Thoracic aorta (tissue), 2 donors: ENCODE data around the gene NEK9. TPM values are rescaled to one million over a fixed set of nuclear protein-coding genes. Genes with fewer than 3 reads are reported as not detected.

Experiments used
- ATAC-seq: fragments of 150-250 bp; one replicate; pipeline ENCODE4 v1.8.0; 2017; ENCODE audit warnings: low read depth; ENCODE audit not compliant: insufficient number of reproducible peaks, low FRiP score
- DNase-seq: peaks from one replicate; pipeline ENCODE4 v3.0.0-alpha.2; 2020; ENCODE audit warnings: low spot score
- H3K27ac ChIP-seq, 2 donors: fragments of 200-600 bp; sonication (generic); 1 replicate in 1 of 2; 2 replicates in 1 of 2; pipeline ENCODE4 v1.5.1; 2016; ENCODE audit warnings: mild to moderate bottlenecking in 2 of 2, moderate library complexity in 2 of 2
- H3K27me3 ChIP-seq: fragments of 200-600 bp; sonication (generic); replicated peaks from 2 replicates; pipeline ENCODE4 v1.6.0; 2016; ENCODE audit warnings: mild to moderate bottlenecking; ENCODE audit not compliant: insufficient read depth
- H3K36me3 ChIP-seq: fragments of 200-600 bp; sonication (generic); one replicate; pipeline ENCODE4 v1.5.1; 2016
- H3K4me1 ChIP-seq, 2 donors: fragments of 200-600 bp; sonication (generic); 1 replicate in 1 of 2; 2 replicates in 1 of 2; pipeline versions ENCODE4 v1.5.1 to v1.6.0; 2016; ENCODE audit warnings: low read depth in 2 of 2, mild to moderate bottlenecking in 1 of 2; ENCODE audit not compliant: control insufficient read depth in 1 of 2
- H3K4me3 ChIP-seq: fragments of 200-600 bp; sonication (generic); 2 replicates; pipeline ENCODE4 v1.5.1; 2016; ENCODE audit warnings: mild to moderate bottlenecking
- H3K9me3 ChIP-seq: fragments of 200-600 bp; sonication (generic); 2 replicates; pipeline ENCODE4 v1.5.1; 2016
- total RNA-seq, 2 donors: library from RNA; depleted of rRNA; stranded (reverse); fragments of >200 nt; gene quantifications; one replicate each; pipeline versions ENCODE4 v1.1.0 to v1.2.3, GENCODE V29; 2016
- TF ChIP-seq, protein P1 (sequence below): fragments of 200-600 bp; sonication (generic); IDR thresholded peaks from one replicate; pipeline ENCODE4 v1.5.1; 2019; ENCODE audit warnings: antibody characterized with exemption

The NEK9 gene
- total RNA-seq, 2 donors from 2014 or later = 51.3 to 65.3 TPM

DNA sequence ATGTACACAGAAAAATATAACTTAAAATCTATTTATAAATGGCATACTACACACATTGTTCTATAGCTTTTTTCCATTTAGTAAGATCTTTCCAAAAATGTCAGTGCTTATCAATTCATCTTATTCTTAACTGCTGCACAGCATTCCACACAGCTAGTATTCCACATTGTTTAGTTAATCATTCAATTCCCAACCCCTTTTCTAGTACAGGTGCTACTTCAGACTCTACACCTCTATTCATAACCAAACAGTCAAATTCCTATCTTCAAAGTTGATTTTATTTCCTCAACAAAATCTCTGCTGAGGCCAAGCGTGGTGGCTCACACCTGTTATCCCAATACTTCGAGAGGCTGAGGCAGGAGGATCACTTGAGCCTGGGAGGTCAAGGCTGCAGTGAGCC lies 12.3 kb upstream of the NEK9 start:
- no peak for ATAC-seq
- Histone ChIP-seq H3K36me3 (peaks cover 12% of the 10 kb centered on the region), H3K4me1 (peaks cover 10 to 42% of the 10 kb centered on the region in 2 donors), H3K27ac (no peak overlapping the region), H3K9me3 (no peaks in the 10 kb centered on the region), H3K27me3 (no peaks in the 10 kb centered on the region), H3K4me3 (no peak overlapping the region)
- TF ChIP-seq, protein P1, sequence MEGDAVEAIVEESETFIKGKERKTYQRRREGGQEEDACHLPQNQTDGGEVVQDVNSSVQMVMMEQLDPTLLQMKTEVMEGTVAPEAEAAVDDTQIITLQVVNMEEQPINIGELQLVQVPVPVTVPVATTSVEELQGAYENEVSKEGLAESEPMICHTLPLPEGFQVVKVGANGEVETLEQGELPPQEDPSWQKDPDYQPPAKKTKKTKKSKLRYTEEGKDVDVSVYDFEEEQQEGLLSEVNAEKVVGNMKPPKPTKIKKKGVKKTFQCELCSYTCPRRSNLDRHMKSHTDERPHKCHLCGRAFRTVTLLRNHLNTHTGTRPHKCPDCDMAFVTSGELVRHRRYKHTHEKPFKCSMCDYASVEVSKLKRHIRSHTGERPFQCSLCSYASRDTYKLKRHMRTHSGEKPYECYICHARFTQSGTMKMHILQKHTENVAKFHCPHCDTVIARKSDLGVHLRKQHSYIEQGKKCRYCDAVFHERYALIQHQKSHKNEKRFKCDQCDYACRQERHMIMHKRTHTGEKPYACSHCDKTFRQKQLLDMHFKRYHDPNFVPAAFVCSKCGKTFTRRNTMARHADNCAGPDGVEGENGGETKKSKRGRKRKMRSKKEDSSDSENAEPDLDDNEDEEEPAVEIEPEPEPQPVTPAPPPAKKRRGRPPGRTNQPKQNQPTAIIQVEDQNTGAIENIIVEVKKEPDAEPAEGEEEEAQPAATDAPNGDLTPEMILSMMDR = no peak
- DNase-seq = no peak

DNA sequence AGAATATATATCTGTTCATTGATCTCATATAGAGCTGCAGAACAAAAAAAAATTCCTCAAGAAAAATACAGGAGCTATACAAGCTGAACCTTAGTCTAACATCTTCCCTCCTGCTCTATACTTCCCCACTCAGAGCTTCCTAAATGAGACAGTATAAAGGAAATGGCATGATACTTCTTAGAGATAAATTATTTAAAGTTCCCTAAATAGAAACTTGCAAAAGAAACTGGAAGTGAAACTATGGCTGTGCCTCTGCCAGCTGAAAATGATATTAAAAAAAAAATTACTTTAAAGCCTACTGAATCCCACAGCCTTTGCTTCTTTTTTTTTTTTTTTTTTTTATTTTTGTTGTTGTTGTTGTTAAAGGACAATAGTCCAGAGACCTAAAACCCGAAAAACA lies 11.6 kb upstream of the NEK9 start:
- no peak for DNase-seq

DNA sequence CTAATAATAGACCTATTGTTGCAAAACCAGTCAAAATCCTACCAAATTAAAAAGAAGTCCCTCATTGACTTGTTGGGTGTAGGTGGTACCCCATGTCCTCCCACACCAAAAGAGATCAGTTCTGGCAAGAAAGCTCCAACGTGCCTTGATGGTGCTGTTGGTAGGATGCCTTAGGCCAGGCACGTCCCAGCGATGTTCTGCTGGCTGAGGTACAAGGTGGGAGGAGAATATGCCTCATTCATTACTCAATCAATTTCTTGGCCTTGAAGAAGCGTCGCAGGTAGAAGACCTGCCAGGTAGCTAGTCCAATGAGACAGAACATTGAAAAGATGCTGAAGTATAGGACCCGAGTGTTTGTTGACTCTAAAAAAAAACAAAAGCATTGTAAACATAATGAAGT lies 7.8 kb upstream of the NEK9 start:
- peaks cover 6 to 15% of the 10 kb centered on the region in 2 donors for H3K4me1 ChIP-seq
- no peak overlapping the region for H3K4me3 ChIP-seq
- TF ChIP-seq, protein P1 = no peak
- no peak overlapping the region for H3K27ac ChIP-seq
- peaks cover 19% of the 10 kb centered on the region for H3K36me3 ChIP-seq
- no peaks in the 10 kb centered on the region for H3K27me3 ChIP-seq
- no peak for ATAC-seq
- H3K9me3 ChIP-seq = no peaks in the 10 kb centered on the region
- DNase-seq = no peak

More for the DNA sequence above, 11.6 kb upstream of the NEK9 start:
- no peak for ATAC-seq
- H3K4me3 ChIP-seq = no peak overlapping the region
- H3K27me3 ChIP-seq = no peaks in the 10 kb centered on the region
- H3K9me3 ChIP-seq = no peaks in the 10 kb centered on the region
- H3K4me1 ChIP-seq = peaks cover 9 to 38% of the 10 kb centered on the region in 2 donors
- H3K27ac ChIP-seq = no peak overlapping the region
- peaks cover 19% of the 10 kb centered on the region for H3K36me3 ChIP-seq
- TF ChIP-seq, protein P1 = no peak

DNA sequence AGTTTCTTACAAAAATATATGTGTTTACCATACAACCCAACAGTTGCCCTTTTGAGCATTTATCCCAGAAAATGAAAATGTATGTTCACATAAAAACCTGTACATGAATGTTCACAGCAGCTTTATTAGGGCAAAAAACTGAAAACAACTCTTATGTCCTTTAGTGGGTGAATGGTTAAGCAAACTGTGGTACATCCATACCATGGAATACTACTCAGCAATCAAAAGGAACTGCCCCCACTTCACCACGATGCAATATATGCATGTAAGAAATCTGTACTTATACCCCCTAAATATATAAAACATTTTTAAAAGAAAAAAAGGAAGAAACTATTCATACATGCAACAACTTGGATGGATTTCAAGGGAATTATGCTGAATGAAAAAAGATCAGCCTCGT lies 6.7 kb upstream of the NEK9 start:
- DNase-seq = no peak
- H3K27ac ChIP-seq = no peak overlapping the region
- ATAC-seq = no peak
- H3K9me3 ChIP-seq = no peaks in the 10 kb centered on the region
- H3K27me3 ChIP-seq = no peaks in the 10 kb centered on the region
- TF ChIP-seq, protein P1 = no peak
- no peak overlapping the region for H3K4me3 ChIP-seq
- H3K4me1 ChIP-seq = peaks cover 0 to 10% of the 10 kb centered on the region in 2 donors
- peaks cover 19% of the 10 kb centered on the region for H3K36me3 ChIP-seq

DNA sequence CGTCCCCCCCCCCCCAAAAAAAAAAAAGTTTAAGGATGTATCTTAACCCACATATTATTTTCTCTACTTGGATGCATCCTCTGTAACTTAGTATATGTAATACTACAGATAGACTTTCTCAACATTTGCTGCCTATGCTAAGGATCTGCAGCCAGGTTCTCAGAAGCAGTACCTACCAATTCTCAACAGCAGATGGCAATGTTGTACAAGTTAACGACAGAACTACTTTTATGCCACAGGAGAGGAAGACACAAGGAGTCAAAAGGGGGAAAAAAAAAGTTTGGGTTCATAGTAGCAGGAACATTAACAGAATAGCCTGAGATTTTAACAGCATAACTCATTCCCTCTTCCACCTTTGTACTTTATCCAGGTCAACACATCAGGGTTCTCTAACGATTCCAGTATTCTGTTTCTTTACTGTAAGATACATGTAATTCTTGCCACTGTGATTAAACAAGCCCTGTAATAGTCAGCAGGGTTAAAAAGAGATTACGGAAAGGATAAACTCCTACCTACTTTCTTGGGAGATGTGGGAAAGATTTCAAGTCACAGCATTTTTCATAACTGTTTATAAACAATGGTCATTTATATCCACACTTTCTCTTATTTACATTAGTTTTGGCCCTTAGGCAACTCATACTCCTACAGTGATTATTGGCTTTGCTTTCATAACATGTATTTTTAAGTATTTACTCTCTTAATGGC lies 5.7 kb upstream of the NEK9 start:
- Histone ChIP-seq H3K9me3 (no peaks in the 10 kb centered on the region), H3K4me1 (peaks cover 7 to 9% of the 10 kb centered on the region in 2 donors), H3K36me3 (peaks cover 19% of the 10 kb centered on the region), H3K4me3 (no peak overlapping the region), H3K27me3 (no peaks in the 10 kb centered on the region), H3K27ac (peak overlapping the region in 1 of 2 donors; percentile 19)
- TF ChIP-seq, protein P1 = peak; percentile 75
- ATAC-seq (peak; percentile 79), DNase-seq (no peak)
